NK-92 (cell line): ENCODE results near the gene MCTP1.
"Not testable (repeated sequence)": the region's sequence is repeated elsewhere in the genome, so short reads cannot be mapped to it uniquely, and the experiment has no call there.

Source experiments
- DNase-seq: peaks from one replicate; lab custom pipeline; 2025; ENCODE audit not compliant: unreplicated experiment; lab: John Stamatoyannopoulos, UW

MCTP1 gene

DNA sequence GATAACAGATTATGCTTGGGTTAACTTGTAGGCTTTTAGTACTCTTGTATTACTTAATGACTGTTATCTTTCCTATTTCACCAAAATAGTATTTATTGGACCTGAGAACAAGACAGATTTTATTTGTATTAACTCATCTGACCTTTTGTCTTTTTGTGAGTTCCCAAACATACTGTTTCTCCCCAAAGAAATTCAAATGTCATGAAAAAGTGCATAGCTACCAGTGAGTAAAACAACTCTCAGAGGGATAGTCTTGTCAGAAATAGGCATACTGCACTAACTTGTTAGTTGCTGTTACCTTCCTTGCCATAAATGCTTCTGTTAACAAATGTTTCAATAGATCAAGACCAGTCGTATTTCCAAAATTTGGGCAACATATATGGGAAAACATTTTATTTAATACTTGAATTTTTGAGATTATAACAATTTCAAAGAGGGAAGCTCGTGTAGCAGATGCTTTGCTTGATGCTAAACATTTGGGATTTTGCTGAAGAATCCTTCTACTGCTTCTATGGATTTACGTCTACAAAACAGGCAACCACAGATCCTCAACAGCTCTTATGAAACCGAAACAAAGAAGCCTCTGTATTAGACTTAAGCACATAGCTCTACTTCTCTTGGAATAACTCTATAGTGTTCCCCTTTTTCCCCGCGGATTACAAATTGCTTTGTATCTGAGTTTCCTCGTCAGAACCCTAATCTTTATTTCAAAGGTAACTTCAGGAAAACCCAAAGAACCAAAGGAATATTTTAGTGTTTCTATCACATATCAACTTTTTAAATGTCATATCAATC, 248.8 kb downstream of the MCTP1 start:
- no peak for DNase-seq

DNA sequence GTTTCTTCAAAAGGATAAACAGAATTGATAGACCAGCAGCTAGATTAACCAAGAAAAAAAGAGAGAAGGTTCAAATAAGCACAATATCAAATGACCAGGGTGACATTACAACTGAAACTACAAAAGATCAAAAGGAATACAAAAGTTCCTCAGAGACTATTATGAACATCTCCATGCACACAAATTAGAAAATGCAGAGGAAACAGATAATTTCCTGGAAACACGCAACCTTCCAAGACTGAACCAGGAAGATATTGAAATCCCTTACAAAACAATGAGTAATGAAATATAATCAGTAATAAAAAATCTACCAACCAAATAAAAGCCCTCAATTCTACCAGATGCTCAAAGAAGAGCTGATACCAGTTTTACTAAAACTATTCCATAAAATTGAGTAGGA, 252.1 kb downstream of the MCTP1 start:
- DNase-seq, result no peak

GRCh38 chr5:95029569-95030366, 255.1 kb downstream of the MCTP1 start:
- no peak for DNase-seq

DNA sequence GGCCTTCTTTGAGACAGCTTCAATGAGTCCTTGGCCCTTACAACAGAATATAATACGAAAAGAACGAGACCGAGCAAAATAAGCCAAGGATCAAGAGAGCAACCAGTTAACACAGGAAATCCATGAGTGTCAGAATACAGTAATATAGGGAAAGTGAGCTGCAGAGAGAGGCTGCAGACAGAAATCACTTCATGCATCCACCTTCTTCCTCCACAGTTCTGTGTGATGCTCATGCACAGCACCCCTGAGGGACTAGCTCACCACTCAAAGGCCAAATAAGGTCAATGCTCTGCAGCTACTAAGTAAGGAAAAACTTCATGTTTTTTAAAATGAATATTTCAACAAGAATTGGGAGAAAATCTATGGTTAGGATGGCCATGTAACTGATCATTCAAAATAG, 257.1 kb downstream of the MCTP1 start:
- no peak for DNase-seq

GRCh38 chr5:95027151-95027721, 257.7 kb downstream of the MCTP1 start:
- no peak for DNase-seq

DNA sequence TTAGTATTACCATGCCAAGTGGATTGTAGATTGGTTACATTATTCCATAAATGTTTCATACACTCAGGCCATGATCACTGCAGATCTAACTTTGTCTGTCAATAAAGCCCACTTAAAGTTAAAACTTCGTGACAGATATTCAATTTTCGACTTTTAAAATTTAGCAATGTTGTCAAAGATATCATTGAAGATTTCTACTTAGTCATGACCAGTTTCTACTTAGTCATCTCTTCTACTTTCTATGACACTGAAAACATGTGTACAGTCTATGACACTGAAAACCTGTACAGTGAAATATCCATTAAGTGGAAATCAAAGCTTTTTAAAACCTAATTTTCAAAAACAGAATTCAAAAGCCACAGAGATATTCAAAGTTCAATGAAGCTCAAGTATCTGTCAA, 258.2 kb downstream of the MCTP1 start:
- DNase-seq, result no peak

DNA sequence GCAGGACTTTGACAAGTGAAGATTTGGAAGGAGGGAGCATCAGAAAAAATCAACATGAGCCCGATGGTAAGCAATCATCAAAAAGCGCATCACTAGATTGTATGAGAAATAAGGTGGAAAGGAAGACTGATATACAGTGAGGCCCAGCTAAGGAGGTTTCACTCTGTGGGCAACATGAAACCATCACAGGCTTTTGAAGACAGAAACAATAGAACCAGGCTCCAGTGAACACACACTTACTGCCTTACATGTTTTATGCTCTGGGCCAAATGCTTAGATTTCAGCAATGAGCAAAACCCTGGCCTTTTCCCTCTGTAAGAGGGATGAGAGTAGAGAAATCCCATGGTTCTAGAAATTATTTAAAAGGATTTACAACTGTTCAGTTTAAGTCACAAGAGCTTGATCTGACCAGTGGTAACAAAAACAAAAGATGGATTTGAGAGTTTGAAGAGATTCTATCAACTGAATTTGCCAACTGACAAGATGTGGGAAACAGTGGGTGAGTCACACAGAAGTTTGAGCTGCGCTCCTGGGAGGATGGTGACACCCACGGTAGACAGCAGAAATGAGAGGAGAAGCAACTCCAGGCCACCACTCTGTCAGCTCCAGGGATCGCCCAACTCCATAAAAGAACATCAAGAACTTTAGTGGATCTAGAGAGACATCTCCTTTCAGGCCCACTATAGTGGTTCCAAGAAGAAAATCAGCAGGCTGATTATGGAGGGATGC, 261.8 kb downstream of the MCTP1 start:
- no peak for DNase-seq

DNA sequence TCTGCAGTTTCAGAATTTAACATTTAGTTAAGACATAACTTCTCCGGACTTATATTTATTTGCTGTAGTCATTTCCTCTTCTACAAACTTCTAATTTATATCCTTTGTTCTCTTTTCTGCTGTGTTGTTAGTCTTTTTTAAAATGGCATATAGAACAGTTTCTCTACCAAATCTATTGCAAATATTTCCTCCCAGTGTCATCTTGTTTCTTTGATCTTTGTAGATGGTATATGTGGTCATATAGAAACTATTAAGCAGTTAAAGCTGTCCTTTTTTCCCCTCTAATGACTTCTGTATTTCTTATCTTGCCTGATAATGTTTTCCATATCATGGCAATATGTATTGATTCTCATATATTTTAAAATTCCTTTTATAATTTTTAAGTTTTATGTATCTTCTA, 264.5 kb downstream of the MCTP1 start:
- DNase-seq, result no peak

DNA sequence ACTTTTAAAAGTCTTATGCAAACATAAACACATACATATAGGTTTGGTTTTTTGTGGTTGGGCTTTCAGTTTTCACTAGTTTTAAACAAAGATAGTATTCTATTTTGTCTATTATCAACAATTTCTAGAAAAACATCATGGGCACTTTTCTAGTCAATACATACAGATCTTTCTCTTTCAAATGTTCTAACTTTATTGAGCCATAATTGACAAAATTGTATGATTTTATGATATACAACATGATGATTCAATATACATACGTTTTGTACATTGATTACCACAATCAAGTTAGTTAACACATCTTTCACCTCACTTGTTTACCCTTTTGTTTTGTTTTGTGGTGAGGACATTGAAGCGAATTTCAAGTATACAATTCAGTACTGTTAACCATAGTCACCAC, 265.9 kb downstream of the MCTP1 start:
- no peak for DNase-seq

- no peak for DNase-seq
Observed at GRCh38 chr5:95018511-95018910, 266.4 kb downstream of the MCTP1 start.

GRCh38 chr5:95009812-95010211, 275.1 kb downstream of the MCTP1 start:
- no peak for DNase-seq

DNA sequence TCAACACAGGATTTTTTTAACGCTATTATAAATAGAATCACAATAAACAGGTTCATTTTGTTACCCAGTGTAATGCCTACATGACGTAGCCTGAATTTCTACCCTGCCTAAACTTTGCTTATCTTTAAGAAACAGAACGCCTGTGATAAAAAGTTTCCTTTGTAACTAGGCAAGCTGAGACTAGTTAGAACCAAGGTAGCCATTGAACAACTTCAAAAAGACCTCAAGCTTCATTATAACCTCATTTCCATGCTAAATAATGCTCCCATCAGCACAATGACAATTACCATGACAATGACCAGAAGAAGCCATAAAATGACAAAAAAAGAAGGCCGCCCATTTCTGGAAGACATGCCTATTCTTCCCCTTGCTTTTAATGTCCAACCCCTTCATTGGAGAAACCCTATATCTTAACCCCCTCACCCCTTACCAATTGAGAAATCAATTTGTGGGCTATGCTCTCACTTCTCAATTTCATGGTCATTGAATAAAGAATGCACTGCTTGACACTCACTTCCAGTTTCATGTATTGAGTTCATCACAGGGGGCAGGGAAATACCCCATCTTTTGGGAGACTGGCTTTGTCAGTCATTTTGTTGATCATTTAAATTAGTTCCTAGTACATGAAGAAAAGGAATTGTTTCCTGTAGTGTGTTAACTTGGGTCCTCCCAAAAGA, 276.8 kb downstream of the MCTP1 start:
- no peak for DNase-seq

- no peak for DNase-seq
Observed at GRCh38 chr5:95005811-95006210, 279.1 kb downstream of the MCTP1 start.

- no peak for DNase-seq
Observed at GRCh38 chr5:94998670-94999069, 286.2 kb downstream of the MCTP1 start.

DNA sequence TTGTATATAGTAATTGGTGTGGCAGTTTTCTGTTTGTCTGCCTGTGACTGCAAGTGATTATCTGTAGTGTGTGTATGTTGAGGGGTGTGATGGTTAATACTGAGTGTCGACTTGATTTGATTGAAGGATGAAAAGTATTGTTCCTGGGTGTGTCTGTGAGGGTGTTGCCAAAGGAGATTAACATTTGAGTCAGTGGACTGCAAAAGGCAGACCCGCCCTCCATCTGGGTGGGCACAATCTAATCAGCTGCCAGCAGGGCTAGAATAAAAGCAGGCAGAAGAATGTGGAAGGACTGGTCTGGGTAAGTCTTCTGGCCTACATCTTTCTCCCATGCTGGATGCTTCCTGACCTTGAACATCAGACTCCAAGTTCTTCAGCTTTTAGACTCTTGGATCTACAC, 290.4 kb downstream of the MCTP1 start:
- not testable (repeated sequence) for DNase-seq

- no peak for DNase-seq
Observed at GRCh38 chr5:94993491-94993890, 291.4 kb downstream of the MCTP1 start.

GRCh38 chr5:94992325-94992724, 292.6 kb downstream of the MCTP1 start:
- DNase-seq, result no peak

GRCh38 chr5:94983861-94984535, 300.9 kb downstream of the MCTP1 start:
- DNase-seq, result no peak

GRCh38 chr5:94977437-94977836, 307.5 kb downstream of the MCTP1 start:
- no peak for DNase-seq

DNA sequence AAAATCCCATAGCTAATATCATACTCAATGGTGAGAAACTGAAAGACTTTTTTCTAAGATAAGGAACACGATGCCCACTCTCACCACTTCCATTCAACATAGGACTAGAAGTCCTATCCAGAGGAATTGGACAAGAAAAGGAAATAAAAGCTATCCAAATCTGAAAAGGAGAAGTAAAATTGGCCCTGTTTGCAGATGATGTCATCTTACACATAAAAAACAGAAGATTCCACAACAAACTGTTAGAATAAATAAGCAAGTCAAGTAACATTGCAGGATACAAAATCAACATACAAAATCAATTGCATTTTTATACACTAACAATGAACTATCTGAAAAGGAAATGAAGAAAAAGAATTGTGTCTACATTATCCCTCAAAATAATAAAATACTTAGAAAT, 308.0 kb downstream of the MCTP1 start:
- DNase-seq, result no peak
